ENCODE results near the gene ZFPL1.

DNA sequence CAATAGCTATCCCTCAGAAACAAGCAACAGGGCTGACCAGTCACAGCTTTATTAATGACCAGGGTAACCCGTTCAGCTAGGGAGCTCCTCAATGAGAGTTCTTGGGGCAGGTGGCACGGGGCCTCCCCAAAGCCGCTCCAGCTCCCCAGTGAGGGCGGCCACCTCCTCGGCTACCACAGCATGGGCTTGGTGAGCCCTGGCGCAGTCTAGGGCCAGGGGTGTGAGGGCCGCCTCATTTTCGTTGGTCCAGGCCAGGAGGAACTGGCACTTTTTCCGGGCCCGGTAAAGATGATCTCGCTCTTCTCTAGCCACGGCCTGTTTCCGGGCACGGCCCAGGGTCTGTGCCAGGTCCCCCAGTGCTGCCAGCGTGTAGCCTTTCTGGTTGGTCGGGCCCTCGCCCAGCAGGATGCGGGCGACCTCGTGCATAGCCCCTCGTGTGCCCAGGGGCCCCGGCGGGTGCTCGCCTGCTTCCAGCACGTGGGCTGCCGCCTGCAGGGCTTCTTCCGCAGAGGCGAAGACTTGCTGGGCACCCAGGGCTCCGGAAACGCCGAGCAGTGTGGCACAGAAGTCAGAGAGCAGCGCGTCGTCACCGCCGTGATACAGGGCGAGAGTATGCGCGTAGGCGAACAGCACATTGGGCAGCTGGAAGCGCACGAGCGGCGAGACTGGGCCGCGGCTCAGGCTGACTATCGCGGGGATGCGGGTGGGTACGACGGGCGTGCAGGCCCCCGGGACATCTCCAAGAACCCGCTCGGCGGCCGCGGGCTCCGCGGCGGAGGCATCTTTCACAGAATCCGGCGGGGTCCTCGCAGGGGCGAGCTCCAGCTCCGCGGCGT is 32.6 kb downstream of the ZFPL1 start:
- TF ChIP-seq, protein P1, sequence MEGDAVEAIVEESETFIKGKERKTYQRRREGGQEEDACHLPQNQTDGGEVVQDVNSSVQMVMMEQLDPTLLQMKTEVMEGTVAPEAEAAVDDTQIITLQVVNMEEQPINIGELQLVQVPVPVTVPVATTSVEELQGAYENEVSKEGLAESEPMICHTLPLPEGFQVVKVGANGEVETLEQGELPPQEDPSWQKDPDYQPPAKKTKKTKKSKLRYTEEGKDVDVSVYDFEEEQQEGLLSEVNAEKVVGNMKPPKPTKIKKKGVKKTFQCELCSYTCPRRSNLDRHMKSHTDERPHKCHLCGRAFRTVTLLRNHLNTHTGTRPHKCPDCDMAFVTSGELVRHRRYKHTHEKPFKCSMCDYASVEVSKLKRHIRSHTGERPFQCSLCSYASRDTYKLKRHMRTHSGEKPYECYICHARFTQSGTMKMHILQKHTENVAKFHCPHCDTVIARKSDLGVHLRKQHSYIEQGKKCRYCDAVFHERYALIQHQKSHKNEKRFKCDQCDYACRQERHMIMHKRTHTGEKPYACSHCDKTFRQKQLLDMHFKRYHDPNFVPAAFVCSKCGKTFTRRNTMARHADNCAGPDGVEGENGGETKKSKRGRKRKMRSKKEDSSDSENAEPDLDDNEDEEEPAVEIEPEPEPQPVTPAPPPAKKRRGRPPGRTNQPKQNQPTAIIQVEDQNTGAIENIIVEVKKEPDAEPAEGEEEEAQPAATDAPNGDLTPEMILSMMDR (IDR thresholded peaks at IDR 0.05; ENCODE audit: low read depth, low read length), result no peak
- no peak for TF ChIP-seq POLR2A (IDR thresholded peaks at IDR 0.05; ENCODE audit: extremely low read depth, insufficient read length)
- no peak for TF ChIP-seq MYC (IDR thresholded peaks at IDR 0.05; ENCODE audit: low read depth, low read length)
